Thyroid gland (tissue), 4 donors: ENCODE results near the gene COL8A2.

Experiments used
- POLR2A ChIP-seq, 2 donors: fragments of 450-650 bp; IDR thresholded peaks; one replicate each; pipeline ENCODE4 v1.6.1; 2017; ENCODE audit warnings: antibody characterized with exemption in 2 of 2, mild to moderate bottlenecking in 2 of 2, moderate library complexity in 1 of 2
- TF ChIP-seq, protein P1 (sequence below), 6 experiments: fragments of 200-600 bp in 3 of 6; fragments of 450-650 bp in 3 of 6; sonication (generic) in 3 of 6; IDR thresholded peaks; one replicate each; pipeline ENCODE4 v1.5.1; 2016 to 2019; ENCODE audit warnings: antibody characterized with exemption in 6 of 6, mild to moderate bottlenecking in 2 of 6, inconsistent platforms in 1 of 6, moderate library complexity in 1 of 6

DNA sequence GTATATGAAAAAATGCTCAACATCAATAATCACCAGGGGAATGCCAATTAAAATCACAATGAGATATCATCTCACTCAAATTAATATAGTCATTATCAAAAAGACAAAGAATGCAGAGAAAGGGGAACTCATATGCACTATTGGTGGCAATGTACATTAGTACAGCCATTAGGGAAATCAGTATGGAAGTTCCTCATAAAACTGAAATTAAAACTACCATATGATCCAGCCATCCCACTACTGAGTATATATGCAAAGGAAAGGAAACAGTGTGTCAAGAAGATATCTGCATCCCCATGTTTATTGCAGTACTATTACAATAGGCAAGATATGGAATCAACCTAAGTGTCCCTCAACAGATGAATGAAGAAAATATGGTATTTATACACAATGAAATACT, 73.2 kb downstream of the COL8A2 start:
- TF ChIP-seq, protein P1, sequence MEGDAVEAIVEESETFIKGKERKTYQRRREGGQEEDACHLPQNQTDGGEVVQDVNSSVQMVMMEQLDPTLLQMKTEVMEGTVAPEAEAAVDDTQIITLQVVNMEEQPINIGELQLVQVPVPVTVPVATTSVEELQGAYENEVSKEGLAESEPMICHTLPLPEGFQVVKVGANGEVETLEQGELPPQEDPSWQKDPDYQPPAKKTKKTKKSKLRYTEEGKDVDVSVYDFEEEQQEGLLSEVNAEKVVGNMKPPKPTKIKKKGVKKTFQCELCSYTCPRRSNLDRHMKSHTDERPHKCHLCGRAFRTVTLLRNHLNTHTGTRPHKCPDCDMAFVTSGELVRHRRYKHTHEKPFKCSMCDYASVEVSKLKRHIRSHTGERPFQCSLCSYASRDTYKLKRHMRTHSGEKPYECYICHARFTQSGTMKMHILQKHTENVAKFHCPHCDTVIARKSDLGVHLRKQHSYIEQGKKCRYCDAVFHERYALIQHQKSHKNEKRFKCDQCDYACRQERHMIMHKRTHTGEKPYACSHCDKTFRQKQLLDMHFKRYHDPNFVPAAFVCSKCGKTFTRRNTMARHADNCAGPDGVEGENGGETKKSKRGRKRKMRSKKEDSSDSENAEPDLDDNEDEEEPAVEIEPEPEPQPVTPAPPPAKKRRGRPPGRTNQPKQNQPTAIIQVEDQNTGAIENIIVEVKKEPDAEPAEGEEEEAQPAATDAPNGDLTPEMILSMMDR (IDR thresholded peaks at IDR 0.05), result no peak
- TF ChIP-seq POLR2A (IDR thresholded peaks at IDR 0.05), result no peak
